GM12872 (cell line): ENCODE measurements around the gene PFKFB4.

Source experiments
- TF ChIP-seq, protein P1 (sequence below): IDR thresholded peaks from 3 replicates; pipeline ENCODE4 v1.5.1; 2011; ENCODE audit warnings: low read depth, mild to moderate bottlenecking, low read length, moderate library complexity; ENCODE audit not compliant: insufficient read depth

Gene PFKFB4

GRCh38 chr3:48569400-48569799 is 12.8 kb upstream of the PFKFB4 start:
- TF ChIP-seq, protein P1, sequence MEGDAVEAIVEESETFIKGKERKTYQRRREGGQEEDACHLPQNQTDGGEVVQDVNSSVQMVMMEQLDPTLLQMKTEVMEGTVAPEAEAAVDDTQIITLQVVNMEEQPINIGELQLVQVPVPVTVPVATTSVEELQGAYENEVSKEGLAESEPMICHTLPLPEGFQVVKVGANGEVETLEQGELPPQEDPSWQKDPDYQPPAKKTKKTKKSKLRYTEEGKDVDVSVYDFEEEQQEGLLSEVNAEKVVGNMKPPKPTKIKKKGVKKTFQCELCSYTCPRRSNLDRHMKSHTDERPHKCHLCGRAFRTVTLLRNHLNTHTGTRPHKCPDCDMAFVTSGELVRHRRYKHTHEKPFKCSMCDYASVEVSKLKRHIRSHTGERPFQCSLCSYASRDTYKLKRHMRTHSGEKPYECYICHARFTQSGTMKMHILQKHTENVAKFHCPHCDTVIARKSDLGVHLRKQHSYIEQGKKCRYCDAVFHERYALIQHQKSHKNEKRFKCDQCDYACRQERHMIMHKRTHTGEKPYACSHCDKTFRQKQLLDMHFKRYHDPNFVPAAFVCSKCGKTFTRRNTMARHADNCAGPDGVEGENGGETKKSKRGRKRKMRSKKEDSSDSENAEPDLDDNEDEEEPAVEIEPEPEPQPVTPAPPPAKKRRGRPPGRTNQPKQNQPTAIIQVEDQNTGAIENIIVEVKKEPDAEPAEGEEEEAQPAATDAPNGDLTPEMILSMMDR, result no peak

- TF ChIP-seq, protein P1, result no peak
Observed at GRCh38 chr3:48568476-48568875, 11.9 kb upstream of the PFKFB4 start.

DNA sequence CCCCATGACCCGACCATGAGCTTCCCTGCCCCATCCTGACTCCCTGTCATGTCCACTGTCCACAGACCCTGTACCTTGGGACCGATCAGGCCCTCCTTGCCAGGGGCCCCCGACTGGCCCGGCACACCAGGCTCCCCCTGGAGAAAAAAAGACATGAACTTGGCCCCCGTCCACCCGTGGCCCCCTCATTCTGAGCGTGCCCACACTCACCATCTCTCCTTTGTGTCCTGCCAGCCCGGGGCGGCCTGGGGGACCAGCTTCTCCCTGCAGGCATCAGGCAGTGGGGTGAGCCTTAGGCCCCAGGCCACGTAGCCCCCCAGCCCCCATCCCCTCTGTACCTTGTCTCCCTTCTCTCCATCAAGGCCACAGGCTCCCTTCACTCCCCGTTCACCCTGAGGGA is 10.9 kb upstream of the PFKFB4 start:
- TF ChIP-seq, protein P1, result no peak

- TF ChIP-seq, protein P1, result no peak
Observed at GRCh38 chr3:48567090-48567489, 10.5 kb upstream of the PFKFB4 start.

DNA sequence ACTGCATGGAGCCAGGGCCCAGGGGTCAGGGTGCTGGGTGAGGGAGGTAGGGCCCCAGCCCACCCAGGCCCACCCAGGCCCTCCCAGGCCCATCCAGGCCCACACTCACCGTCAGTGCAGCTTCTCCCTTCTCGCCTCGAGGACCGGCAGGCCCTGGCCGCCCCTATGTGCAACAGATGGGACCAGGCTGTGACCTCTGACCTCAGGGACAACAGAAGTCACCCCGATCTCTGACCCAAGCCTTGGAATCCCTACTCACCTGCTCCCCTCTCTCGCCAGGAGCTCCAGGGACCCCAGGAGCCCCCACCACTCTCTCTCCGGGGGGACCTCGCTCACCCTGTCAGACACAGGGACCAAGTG is 9.8 kb upstream of the PFKFB4 start:
- TF ChIP-seq, protein P1, result no peak

- TF ChIP-seq, protein P1, result no peak
Observed at GRCh38 chr3:48565591-48566400, 9.2 kb upstream of the PFKFB4 start.

DNA sequence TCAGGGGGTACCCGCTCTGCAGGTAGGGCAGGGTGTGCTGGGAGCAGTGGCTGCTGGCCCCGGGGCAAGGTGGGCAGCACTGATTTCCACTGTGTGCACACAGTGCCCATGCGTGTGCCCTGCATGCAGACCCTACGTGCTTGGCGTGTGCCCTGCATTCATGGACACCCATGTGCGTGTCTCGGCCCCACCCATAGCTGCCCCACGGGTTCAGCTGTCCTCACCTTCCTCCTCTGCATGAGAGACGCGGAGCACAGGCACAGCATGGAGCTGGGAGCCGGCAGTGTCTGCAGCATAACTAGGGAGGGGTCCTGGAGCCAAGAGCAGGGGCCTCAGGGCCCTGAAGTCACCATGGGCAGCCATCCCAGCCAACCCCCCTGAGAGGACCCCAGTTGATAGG is 8.6 kb upstream of the PFKFB4 start:
- TF ChIP-seq, protein P1, result no peak
